ENCODE measurements around the gene PRDM11.

- TF ChIP-seq CTCF (IDR thresholded peaks at IDR 0.05) (no peak), POLR2A (IDR thresholded peaks at IDR 0.05) (no peak)
These were observed 5.3 kb upstream of the PRDM11 start for GRCh38 chr11:45141171-45141570.

Measured in body of pancreas (tissue), 4 donors.